Stomach smooth muscle (tissue), 2 donors: ENCODE measurements around the gene KERA.

Experiments
- H3K27ac ChIP-seq: one replicate; pipeline ENCODE4 v1.7.0; 2013; ENCODE audit warnings: mild to moderate bottlenecking, low read length, inconsistent platforms
- H3K27me3 ChIP-seq, 2 donors: one replicate each; pipeline ENCODE4 v1.7.0; 2013; ENCODE audit warnings: low read length in 2 of 2; ENCODE audit not compliant: insufficient read depth in 2 of 2, control insufficient read depth in 1 of 2
- H3K36me3 ChIP-seq, 2 donors: one replicate each; pipeline ENCODE4 v1.7.0; 2013; ENCODE audit warnings: low read length in 2 of 2; ENCODE audit not compliant: control insufficient read depth in 2 of 2, insufficient read depth in 2 of 2
- H3K4me1 ChIP-seq: one replicate; pipeline ENCODE4 v1.7.0; 2013; ENCODE audit warnings: low read length; ENCODE audit not compliant: control insufficient read depth, insufficient read depth
- H3K4me3 ChIP-seq, 2 donors: one replicate each; pipeline ENCODE4 v1.7.0; 2013; ENCODE audit warnings: low read length in 2 of 2
- H3K9ac ChIP-seq, 2 donors: one replicate each; pipeline ENCODE4 v1.7.0; 2013; ENCODE audit warnings: low read length in 2 of 2, mild to moderate bottlenecking in 1 of 2
- H3K9me3 ChIP-seq, 2 donors: one replicate each; pipeline ENCODE4 v1.7.0; 2013; ENCODE audit warnings: low read length in 2 of 2; ENCODE audit not compliant: control insufficient read depth in 2 of 2
- donor health status: healthy.
- donor health status: Pancreatic carcinoma.

Gene KERA

GRCh38 chr12:91017043-91017442, 40.8 kb downstream of the KERA start:
- Histone ChIP-seq H3K27ac (no peak overlapping the region), H3K27me3 (no peaks in the 10 kb centered on the region), H3K36me3 (no peaks in the 10 kb centered on the region), H3K9me3 (no peaks in the 10 kb centered on the region), H3K4me1 (no peaks in the 10 kb centered on the region), H3K4me3 (no peak overlapping the region), H3K9ac (no peak overlapping the region)

- H3K36me3 ChIP-seq: no peaks in the 10 kb centered on the region
- H3K27ac ChIP-seq: no peak overlapping the region
- H3K9ac ChIP-seq: no peak overlapping the region
- H3K27me3 ChIP-seq: no peaks in the 10 kb centered on the region
- H3K4me3 ChIP-seq: no peak overlapping the region
- H3K4me1 ChIP-seq: no peaks in the 10 kb centered on the region
- H3K9me3 ChIP-seq: no peaks in the 10 kb centered on the region
Measured at GRCh38 chr12:91009319-91009950, 48.4 kb downstream of the KERA start.

GRCh38 chr12:91007531-91008290, 50.1 kb downstream of the KERA start:
- Histone ChIP-seq H3K4me1 (no peaks in the 10 kb centered on the region), H3K36me3 (no peaks in the 10 kb centered on the region), H3K27ac (no peak overlapping the region), H3K9ac (no peak overlapping the region), H3K4me3 (no peak overlapping the region), H3K27me3 (no peaks in the 10 kb centered on the region), H3K9me3 (no peaks in the 10 kb centered on the region)

- Histone ChIP-seq H3K27me3 (no peaks in the 10 kb centered on the region), H3K4me1 (no peaks in the 10 kb centered on the region), H3K4me3 (no peak within 1 kb of the TSS), H3K9me3 (no peaks in the 10 kb centered on the region), H3K36me3 (no peaks in the 10 kb centered on the region), H3K27ac (no peak within 1 kb of the TSS), H3K9ac (no peak within 1 kb of the TSS)
Measured at GRCh38 chr12:91004872-91005271, 53.0 kb downstream of the KERA start, which contains the start of gene EPYC. EPYC (minus strand) TSS chr12:91004972; CDS start chr12:91002565, 2,407 bp downstream.

GRCh38 chr12:91003737-91004136, 54.1 kb downstream of the KERA start:
- no peaks in the 10 kb centered on the region for H3K27me3 ChIP-seq
- H3K4me1 ChIP-seq: no peaks in the 10 kb centered on the region
- no peak overlapping the region for H3K4me3 ChIP-seq
- no peak overlapping the region for H3K9ac ChIP-seq
- no peaks in the 10 kb centered on the region for H3K9me3 ChIP-seq
- no peak overlapping the region for H3K27ac ChIP-seq
- no peaks in the 10 kb centered on the region for H3K36me3 ChIP-seq

GRCh38 chr12:91001306-91001705, 56.5 kb downstream of the KERA start:
- Histone ChIP-seq H3K27ac (no peak overlapping the region), H3K4me1 (no peaks in the 10 kb centered on the region), H3K4me3 (no peak overlapping the region), H3K27me3 (no peaks in the 10 kb centered on the region), H3K36me3 (no peaks in the 10 kb centered on the region), H3K9me3 (no peaks in the 10 kb centered on the region), H3K9ac (no peak overlapping the region)
